GM23338 (cell line): Measurements from ENCODE around the gene ACSL3.

Experiments used
- CTCF ChIP-seq, 2 experiments: fragments of 200-600 bp in 1 of 2; sonication (generic) in 1 of 2; conservative IDR thresholded peaks; 2 replicates each; pipeline versions ENCODE4 v1.5.1 to v1.6.1; 2016 to 2017; ENCODE audit warnings: antibody characterized with exemption in 2 of 2, low read depth in 2 of 2, mild to moderate bottlenecking in 2 of 2, moderate library complexity in 1 of 2
- ETS1 ChIP-seq: IDR thresholded peaks from 2 replicates; pipeline ENCODE4 v1.6.1; 2016; ENCODE audit warnings: antibody characterized with exemption
- EZH2 ChIP-seq: fragments of 200-600 bp; sonication (generic); IDR thresholded peaks from one replicate; pipeline ENCODE4 v1.8.0; 2017; ENCODE audit warnings: antibody characterized with exemption, mild to moderate bottlenecking, low read depth; ENCODE audit not compliant: unreplicated experiment
- EZH2phosphoT487 ChIP-seq: fragments of 200-600 bp; sonication (generic); IDR thresholded peaks from one replicate; pipeline ENCODE4 v1.8.1; 2018; ENCODE audit warnings: antibody characterized with exemption; ENCODE audit not compliant: unreplicated experiment
- JUNB ChIP-seq: IDR thresholded peaks from one replicate; pipeline ENCODE4 v1.6.1; 2016; ENCODE audit warnings: antibody characterized with exemption; ENCODE audit not compliant: unreplicated experiment
- POLR2AphosphoS5 ChIP-seq: IDR thresholded peaks from 2 replicates; pipeline ENCODE4 v1.6.1; 2016; ENCODE audit warnings: antibody characterized with exemption, low read depth
- STAT1 ChIP-seq: IDR thresholded peaks from one replicate; pipeline ENCODE4 v1.6.1; 2016; ENCODE audit warnings: antibody characterized with exemption; ENCODE audit not compliant: unreplicated experiment
- ZNF331 ChIP-seq: fragments of 250-450 bp; sonication (Bioruptor Pico); IDR thresholded peaks from 2 replicates; pipeline ENCODE4 v1.5.0; 2020; ENCODE audit warnings: low read depth, mild to moderate bottlenecking, moderate library complexity
- TF ChIP-seq, protein P1 (sequence below): IDR thresholded peaks from one replicate; pipeline ENCODE4 v1.6.1; 2018; ENCODE audit warnings: antibody characterized with exemption; ENCODE audit not compliant: unreplicated experiment
- TF ChIP-seq, protein P2 (sequence below): fragments of 250-450 bp; sonication (Bioruptor Pico); IDR thresholded peaks from 2 replicates; pipeline ENCODE4 v1.5.0; 2020; ENCODE audit warnings: mild to moderate bottlenecking, moderate library complexity

DNA sequence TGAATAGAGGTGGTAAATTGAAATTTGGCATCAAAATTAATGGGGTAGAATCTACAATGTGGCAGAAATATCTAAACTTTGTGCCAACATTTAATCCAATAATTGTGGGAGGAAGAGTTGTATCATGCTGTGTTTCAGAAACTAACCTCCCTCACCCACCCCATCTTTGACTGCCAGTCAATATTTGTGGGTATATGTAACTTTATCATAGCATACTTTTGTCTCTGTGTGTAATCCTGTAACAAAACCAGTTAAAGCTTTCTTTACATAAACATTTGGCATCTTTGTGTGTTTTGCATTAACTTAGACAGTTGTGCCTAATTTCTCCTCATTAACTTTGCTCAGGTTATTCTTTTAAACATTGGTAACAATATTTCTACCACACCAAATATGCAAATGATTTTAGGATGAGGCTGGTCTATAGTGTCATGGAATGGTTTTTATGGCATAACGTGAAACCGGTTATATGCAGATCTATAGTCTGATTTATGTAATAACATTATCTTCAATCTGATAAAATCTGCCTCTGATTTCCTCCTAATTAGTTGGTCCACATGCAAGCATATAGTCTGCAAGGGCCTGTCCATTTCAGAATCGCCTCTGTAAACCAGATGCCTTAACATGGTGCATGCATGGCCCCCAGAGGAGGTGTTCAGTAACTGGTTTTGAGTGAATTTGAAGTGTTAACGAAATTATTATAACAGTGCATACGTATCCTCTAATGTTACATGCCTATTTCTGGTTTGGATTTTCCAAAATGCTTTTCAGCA is 84.3 kb downstream of the ACSL3 start:
- TF ChIP-seq CTCF (conservative IDR thresholded peaks at IDR 0.05; ENCODE audit: low read depth in 2 of 2) (no peak), POLR2AphosphoS5 (no peak), EZH2 (no peak), JUNB (no peak), EZH2phosphoT487 (no peak), STAT1 (no peak), ETS1 (no peak), ZNF331 (no peak)
- TF ChIP-seq, protein P1, sequence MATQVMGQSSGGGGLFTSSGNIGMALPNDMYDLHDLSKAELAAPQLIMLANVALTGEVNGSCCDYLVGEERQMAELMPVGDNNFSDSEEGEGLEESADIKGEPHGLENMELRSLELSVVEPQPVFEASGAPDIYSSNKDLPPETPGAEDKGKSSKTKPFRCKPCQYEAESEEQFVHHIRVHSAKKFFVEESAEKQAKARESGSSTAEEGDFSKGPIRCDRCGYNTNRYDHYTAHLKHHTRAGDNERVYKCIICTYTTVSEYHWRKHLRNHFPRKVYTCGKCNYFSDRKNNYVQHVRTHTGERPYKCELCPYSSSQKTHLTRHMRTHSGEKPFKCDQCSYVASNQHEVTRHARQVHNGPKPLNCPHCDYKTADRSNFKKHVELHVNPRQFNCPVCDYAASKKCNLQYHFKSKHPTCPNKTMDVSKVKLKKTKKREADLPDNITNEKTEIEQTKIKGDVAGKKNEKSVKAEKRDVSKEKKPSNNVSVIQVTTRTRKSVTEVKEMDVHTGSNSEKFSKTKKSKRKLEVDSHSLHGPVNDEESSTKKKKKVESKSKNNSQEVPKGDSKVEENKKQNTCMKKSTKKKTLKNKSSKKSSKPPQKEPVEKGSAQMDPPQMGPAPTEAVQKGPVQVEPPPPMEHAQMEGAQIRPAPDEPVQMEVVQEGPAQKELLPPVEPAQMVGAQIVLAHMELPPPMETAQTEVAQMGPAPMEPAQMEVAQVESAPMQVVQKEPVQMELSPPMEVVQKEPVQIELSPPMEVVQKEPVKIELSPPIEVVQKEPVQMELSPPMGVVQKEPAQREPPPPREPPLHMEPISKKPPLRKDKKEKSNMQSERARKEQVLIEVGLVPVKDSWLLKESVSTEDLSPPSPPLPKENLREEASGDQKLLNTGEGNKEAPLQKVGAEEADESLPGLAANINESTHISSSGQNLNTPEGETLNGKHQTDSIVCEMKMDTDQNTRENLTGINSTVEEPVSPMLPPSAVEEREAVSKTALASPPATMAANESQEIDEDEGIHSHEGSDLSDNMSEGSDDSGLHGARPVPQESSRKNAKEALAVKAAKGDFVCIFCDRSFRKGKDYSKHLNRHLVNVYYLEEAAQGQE = no peak
- TF ChIP-seq, protein P2, sequence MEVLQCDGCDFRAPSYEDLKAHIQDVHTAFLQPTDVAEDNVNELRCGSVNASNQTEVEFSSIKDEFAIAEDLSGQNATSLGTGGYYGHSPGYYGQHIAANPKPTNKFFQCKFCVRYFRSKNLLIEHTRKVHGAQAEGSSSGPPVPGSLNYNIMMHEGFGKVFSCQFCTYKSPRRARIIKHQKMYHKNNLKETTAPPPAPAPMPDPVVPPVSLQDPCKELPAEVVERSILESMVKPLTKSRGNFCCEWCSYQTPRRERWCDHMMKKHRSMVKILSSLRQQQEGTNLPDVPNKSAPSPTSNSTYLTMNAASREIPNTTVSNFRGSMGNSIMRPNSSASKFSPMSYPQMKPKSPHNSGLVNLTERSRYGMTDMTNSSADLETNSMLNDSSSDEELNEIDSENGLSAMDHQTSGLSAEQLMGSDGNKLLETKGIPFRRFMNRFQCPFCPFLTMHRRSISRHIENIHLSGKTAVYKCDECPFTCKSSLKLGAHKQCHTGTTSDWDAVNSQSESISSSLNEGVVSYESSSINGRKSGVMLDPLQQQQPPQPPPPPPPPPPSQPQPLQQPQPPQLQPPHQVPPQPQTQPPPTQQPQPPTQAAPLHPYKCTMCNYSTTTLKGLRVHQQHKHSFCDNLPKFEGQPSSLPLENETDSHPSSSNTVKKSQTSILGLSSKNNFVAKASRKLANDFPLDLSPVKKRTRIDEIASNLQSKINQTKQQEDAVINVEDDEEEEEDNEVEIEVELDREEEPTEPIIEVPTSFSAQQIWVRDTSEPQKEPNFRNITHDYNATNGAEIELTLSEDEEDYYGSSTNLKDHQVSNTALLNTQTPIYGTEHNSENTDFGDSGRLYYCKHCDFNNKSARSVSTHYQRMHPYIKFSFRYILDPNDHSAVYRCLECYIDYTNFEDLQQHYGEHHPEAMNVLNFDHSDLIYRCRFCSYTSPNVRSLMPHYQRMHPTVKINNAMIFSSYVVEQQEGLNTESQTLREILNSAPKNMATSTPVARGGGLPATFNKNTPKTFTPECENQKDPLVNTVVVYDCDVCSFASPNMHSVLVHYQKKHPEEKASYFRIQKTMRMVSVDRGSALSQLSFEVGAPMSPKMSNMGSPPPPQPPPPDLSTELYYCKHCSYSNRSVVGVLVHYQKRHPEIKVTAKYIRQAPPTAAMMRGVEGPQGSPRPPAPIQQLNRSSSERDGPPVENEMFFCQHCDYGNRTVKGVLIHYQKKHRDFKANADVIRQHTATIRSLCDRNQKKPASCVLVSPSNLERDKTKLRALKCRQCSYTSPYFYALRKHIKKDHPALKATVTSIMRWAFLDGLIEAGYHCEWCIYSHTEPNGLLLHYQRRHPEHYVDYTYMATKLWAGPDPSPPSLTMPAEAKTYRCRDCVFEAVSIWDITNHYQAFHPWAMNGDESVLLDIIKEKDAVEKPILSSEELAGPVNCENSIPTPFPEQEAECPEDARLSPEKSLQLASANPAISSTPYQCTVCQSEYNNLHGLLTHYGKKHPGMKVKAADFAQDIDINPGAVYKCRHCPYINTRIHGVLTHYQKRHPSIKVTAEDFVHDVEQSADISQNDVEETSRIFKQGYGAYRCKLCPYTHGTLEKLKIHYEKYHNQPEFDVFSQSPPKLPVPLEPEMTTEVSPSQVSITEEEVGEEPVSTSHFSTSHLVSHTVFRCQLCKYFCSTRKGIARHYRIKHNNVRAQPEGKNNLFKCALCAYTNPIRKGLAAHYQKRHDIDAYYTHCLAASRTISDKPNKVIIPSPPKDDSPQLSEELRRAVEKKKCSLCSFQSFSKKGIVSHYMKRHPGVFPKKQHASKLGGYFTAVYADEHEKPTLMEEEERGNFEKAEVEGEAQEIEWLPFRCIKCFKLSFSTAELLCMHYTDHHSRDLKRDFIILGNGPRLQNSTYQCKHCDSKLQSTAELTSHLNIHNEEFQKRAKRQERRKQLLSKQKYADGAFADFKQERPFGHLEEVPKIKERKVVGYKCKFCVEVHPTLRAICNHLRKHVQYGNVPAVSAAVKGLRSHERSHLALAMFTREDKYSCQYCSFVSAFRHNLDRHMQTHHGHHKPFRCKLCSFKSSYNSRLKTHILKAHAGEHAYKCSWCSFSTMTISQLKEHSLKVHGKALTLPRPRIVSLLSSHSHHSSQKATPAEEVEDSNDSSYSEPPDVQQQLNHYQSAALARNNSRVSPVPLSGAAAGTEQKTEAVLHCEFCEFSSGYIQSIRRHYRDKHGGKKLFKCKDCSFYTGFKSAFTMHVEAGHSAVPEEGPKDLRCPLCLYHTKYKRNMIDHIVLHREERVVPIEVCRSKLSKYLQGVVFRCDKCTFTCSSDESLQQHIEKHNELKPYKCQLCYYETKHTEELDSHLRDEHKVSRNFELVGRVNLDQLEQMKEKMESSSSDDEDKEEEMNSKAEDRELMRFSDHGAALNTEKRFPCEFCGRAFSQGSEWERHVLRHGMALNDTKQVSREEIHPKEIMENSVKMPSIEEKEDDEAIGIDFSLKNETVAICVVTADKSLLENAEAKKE = no peak
